ENCODE measurements around the gene SLC35C1. TPM values are rescaled to one million over a fixed set of nuclear protein-coding genes. Genes with fewer than 3 reads are reported as not detected.

The SLC35C1 gene
- total RNA-seq: 10 to 100 TPM; 12.4 to 13.3 TPM
- long read RNA-seq, full-length matches to known transcripts: 12 of 18 reads
- long read RNA-seq, partial matches to known transcripts: 0 of 18 reads
- long read RNA-seq, other reads (novel, unspliced or antisense): 6 of 18 reads

- intact Hi-C loops (cut with DNase I): no loop called here
- DNase-seq (peak; percentile 98), ATAC-seq (peak; percentile 96 to 97)
Observed at GRCh38 chr11:45804761-45805304, at the start of gene SLC35C1. SLC35C1 (plus strand) TSS chr11:45805149; CDS start chr11:45805802, 653 bp downstream.

- intact Hi-C loops (cut with DNase I): no loop called here
- ATAC-seq (peak; percentile 18 to 45), DNase-seq (no peak)
Observed at GRCh38 chr11:45755281-45755859, 49.6 kb upstream of the SLC35C1 start.

- DNase-seq: no peak
- no peak for ATAC-seq
- intact Hi-C loops (cut with DNase I): no loop called here
Observed at GRCh38 chr11:45756384-45757010, 48.5 kb upstream of the SLC35C1 start.

- intact Hi-C loops (cut with DNase I): no loop called here
- ATAC-seq: no peak
- DNase-seq: no peak
Observed at GRCh38 chr11:45757672-45758071, 47.3 kb upstream of the SLC35C1 start.

- DNase-seq: no peak
- intact Hi-C loops (cut with DNase I): no loop called here
- no peak for ATAC-seq
Observed at GRCh38 chr11:45761659-45762058, 43.3 kb upstream of the SLC35C1 start.

- DNase-seq (no peak), ATAC-seq (peak; percentile 57 to 84)
- intact Hi-C loops (cut with DNase I): no loop called here
Observed at GRCh38 chr11:45765107-45765668, 39.8 kb upstream of the SLC35C1 start.

- DNase-seq (no peak), ATAC-seq (no peak)
- intact Hi-C loops (cut with DNase I): no loop called here
Observed at GRCh38 chr11:45765836-45766235, 39.1 kb upstream of the SLC35C1 start.

GRCh38 chr11:45766469-45766868 lies 38.5 kb upstream of the SLC35C1 start:
- DNase-seq (no peak), ATAC-seq (no peak)
- intact Hi-C loops (cut with DNase I): no loop called here

GRCh38 chr11:45768486-45768885 lies 36.5 kb upstream of the SLC35C1 start:
- DNase-seq (no peak), ATAC-seq (no peak)
- intact Hi-C loops (cut with DNase I): no loop called here

GRCh38 chr11:45769960-45770359 lies 35.0 kb upstream of the SLC35C1 start:
- ATAC-seq (no peak), DNase-seq (no peak)
- intact Hi-C loops (cut with DNase I): loop anchor here (2.0 to 10.0 kb wide), 4 partner anchors 105 to 429 kb away; partner anchors contain the start of gene CHST1 (in 1 of the 2)

GRCh38 chr11:45771193-45771565 lies 33.8 kb upstream of the SLC35C1 start:
- intact Hi-C loops (cut with DNase I): loop anchor here (2.0 to 10.0 kb wide), 4 partner anchors 106 to 430 kb away; partner anchors contain the start of gene CHST1 (in 1 of the 2)
- ATAC-seq (peak; percentile 66 to 83), DNase-seq (peak; percentile 67)

- intact Hi-C loops (cut with DNase I): loop anchor here (1.0 to 10.0 kb wide), 6 partner anchors 107 to 431 kb away; partner anchors contain the start of gene CHST1 (in 1 of the 2)
- ATAC-seq (peak; percentile 96 to 97), DNase-seq (peak; percentile 90)
Observed at GRCh38 chr11:45771566-45772448, 33.1 kb upstream of the SLC35C1 start.

GRCh38 chr11:45772449-45772774 lies 32.5 kb upstream of the SLC35C1 start:
- ATAC-seq: no peak
- no peak for DNase-seq
- intact Hi-C loops (cut with DNase I): loop anchor here (1.0 to 10.0 kb wide), 4 partner anchors 110 to 401 kb away; no protein-coding TSS in a partner anchor

GRCh38 chr11:45772986-45773785 lies 31.8 kb upstream of the SLC35C1 start:
- no peak for DNase-seq
- intact Hi-C loops (cut with DNase I): loop anchor here (1.0 to 10.0 kb wide), 4 partner anchors 111 to 402 kb away; no protein-coding TSS in a partner anchor

GRCh38 chr11:45773786-45774655 lies 30.9 kb upstream of the SLC35C1 start:
- intact Hi-C loops (cut with DNase I): loop anchor here (2.0 to 10.0 kb wide), 3 partner anchors 112 to 399 kb away; no protein-coding TSS in a partner anchor
- no peak for DNase-seq
- no peak for ATAC-seq

More at GRCh38 chr11:45772986-45773785, 31.8 kb upstream of the SLC35C1 start:
- no peak for ATAC-seq

GRCh38 chr11:45774786-45775185 lies 30.2 kb upstream of the SLC35C1 start:
- no peak for DNase-seq
- no peak for ATAC-seq
- intact Hi-C loops (cut with DNase I): loop anchor here in 1 of 2 donors (5.0 to 10.0 kb wide), 2 partner anchors 112 to 400 kb away; no protein-coding TSS in a partner anchor

Data from left cardiac atrium (tissue), 4 donors.